Mucosa of descending colon (tissue), 3 donors: ENCODE data around the gene IGF1. TPM values are rescaled to one million over a fixed set of nuclear protein-coding genes. Genes with fewer than 3 reads are reported as not detected.

ENCODE experiments used
- ATAC-seq: fragments of 200-7000 bp; cut with Tn5 transposase; one replicate; pipeline ENCODE4 v1.9.1; 2020; ENCODE audit warnings: mild to moderate bottlenecking, moderate library complexity
- DNase-seq, 3 donors: peaks; one replicate each; pipeline ENCODE4 v3.0.0-alpha.2; 2020
- H3K36me3 ChIP-seq: fragments of 200-600 bp; one replicate; pipeline ENCODE4 v1.8.0; 2021; ENCODE audit warnings: low read depth, mild to moderate bottlenecking
- H3K4me1 ChIP-seq: fragments of 200-600 bp; one replicate; pipeline ENCODE4 v1.8.0; 2021; ENCODE audit warnings: low read depth, mild to moderate bottlenecking
- H3K4me3 ChIP-seq: fragments of 200-600 bp; one replicate; pipeline ENCODE4 v1.8.0; 2021; ENCODE audit warnings: mild to moderate bottlenecking
- H3K9me3 ChIP-seq: fragments of 200-600 bp; one replicate; pipeline ENCODE4 v1.8.0; 2021; ENCODE audit warnings: mild to moderate bottlenecking
- CTCF ChIP-seq: fragments of 200-600 bp; IDR thresholded peaks from one replicate; pipeline ENCODE4 v1.8.0; 2022; ENCODE audit warnings: antibody characterized with exemption, mild to moderate bottlenecking
- intact Hi-C, 2 donors: fragments of 100-400 bp; cut with DNase I in 1 of 2; cut with micrococcal nuclease in 1 of 2; formaldehyde crosslinking; loops; one replicate each; pipeline versions ENCODE4 v1.11.0 to v1.11.1; 2022; cut with DNase I, micrococcal nuclease
- total RNA-seq, 3 donors: library from RNA; stranded (reverse); fragmentation: NEBNext Ultra II Directional in 2 of 3; extraction: Animal tissue kit (Norgen Biotek cat#: 25700) in 2 of 3; gene quantifications; one replicate each; pipeline versions ENCODE4 v1.2.1 to v1.2.4, GENCODE V29; 2021 to 2023
- donor health status: DM: no; HTN: no; CAD: no; lungs with moderate emphysema.
- donor health status: DM: no; HTN: no; CAD: no.
- donor health status: DM: no; HTN: yes; CAD: no.

Gene IGF1
- total RNA-seq, 3 donors from 2014 or later, result 2.5 to 12.6 (median 9.4) TPM

- H3K9me3 ChIP-seq, result no peaks in the 10 kb centered on the region
- H3K36me3 ChIP-seq, result no peaks in the 10 kb centered on the region
- DNase-seq (no peak), ATAC-seq (no peak)
- H3K4me1 ChIP-seq, result no peaks in the 10 kb centered on the region
- intact Hi-C loops, result no loop called here
- H3K4me3 ChIP-seq, result no peak overlapping the region
- TF ChIP-seq CTCF, result no peak
Observed at GRCh38 chr12:102376781-102377180, 103.6 kb downstream of the IGF1 start.

- Histone ChIP-seq H3K9me3 (no peaks in the 10 kb centered on the region), H3K36me3 (no peaks in the 10 kb centered on the region), H3K4me3 (no peak overlapping the region), H3K4me1 (no peaks in the 10 kb centered on the region)
- ATAC-seq (no peak), DNase-seq (no peak)
- no peak for TF ChIP-seq CTCF
- intact Hi-C loops, result no loop called here
Observed at GRCh38 chr12:102376181-102376747, 104.1 kb downstream of the IGF1 start.

- TF ChIP-seq CTCF, result no peak
- DNase-seq (no peak), ATAC-seq (no peak)
- Histone ChIP-seq H3K4me1 (no peaks in the 10 kb centered on the region), H3K4me3 (no peak overlapping the region), H3K36me3 (no peaks in the 10 kb centered on the region), H3K9me3 (no peaks in the 10 kb centered on the region)
- intact Hi-C loops, result no loop called here
Observed at GRCh38 chr12:102374190-102374589, 106.2 kb downstream of the IGF1 start.

- ATAC-seq (no peak), DNase-seq (no peak)
- no peak overlapping the region for H3K4me3 ChIP-seq
- TF ChIP-seq CTCF, result no peak
- no peaks in the 10 kb centered on the region for H3K4me1 ChIP-seq
- H3K9me3 ChIP-seq, result no peaks in the 10 kb centered on the region
- intact Hi-C loops, result no loop called here
- H3K36me3 ChIP-seq, result no peaks in the 10 kb centered on the region
Observed at GRCh38 chr12:102372087-102372486, 108.3 kb downstream of the IGF1 start.

GRCh38 chr12:102371165-102371564, 109.2 kb downstream of the IGF1 start:
- H3K4me1 ChIP-seq, result no peaks in the 10 kb centered on the region
- DNase-seq (no peak), ATAC-seq (no peak)
- H3K36me3 ChIP-seq, result no peaks in the 10 kb centered on the region
- H3K4me3 ChIP-seq, result no peak overlapping the region
- intact Hi-C loops, result no loop called here
- TF ChIP-seq CTCF, result no peak
- no peaks in the 10 kb centered on the region for H3K9me3 ChIP-seq

GRCh38 chr12:102369876-102370275, 110.5 kb downstream of the IGF1 start:
- no peak for TF ChIP-seq CTCF
- intact Hi-C loops, result no loop called here
- no peaks in the 10 kb centered on the region for H3K9me3 ChIP-seq
- H3K4me3 ChIP-seq, result no peak overlapping the region
- no peak for DNase-seq
- no peaks in the 10 kb centered on the region for H3K36me3 ChIP-seq
- H3K4me1 ChIP-seq, result no peaks in the 10 kb centered on the region
- no peak for ATAC-seq
